OCI-LY7 (cell line): ENCODE data around the gene FBLN2. TPM values are rescaled to one million over a fixed set of nuclear protein-coding genes. Genes with fewer than 3 reads are reported as not detected.

Experiments used
- BruUV-seq: library from RNA; stranded (reverse); fragments of 400-500 nt; replicated peaks from 2 replicates; lab custom pipeline; 2021; lab: Mats Ljungman, UMichigan
- CTCF ChIA-PET: fragments of 300-600 bp; sonication (Branson Sonifier 250); formaldehyde crosslinking; loops from one replicate; lab custom pipeline; 2022; ENCODE audit warnings: antibody characterized with exemption; ENCODE audit not compliant: unreplicated experiment; lab: Charles Lee
- POLR2A ChIA-PET: fragments of 300-600 bp; sonication (Branson Sonifier 250); formaldehyde crosslinking; loops from one replicate; lab custom pipeline; 2022; ENCODE audit warnings: antibody characterized with exemption; lab: Charles Lee
- DNase-seq: peaks from one replicate; pipeline ENCODE4 v3.0.0-alpha.2; 2015; ENCODE audit warnings: low spot score
- H2AFZ ChIP-seq: fragments of 200-600 bp; sonication (generic), shearing (Covaris generic); 2 replicates; pipeline ENCODE4 v1.6.1; 2014; ENCODE audit warnings: mild to moderate bottlenecking, antibody characterized with exemption, low read length, moderate library complexity
- H3K27ac ChIP-seq: fragments of 200-600 bp; sonication (generic); 2 replicates; pipeline ENCODE4 v1.5.1; 2014; ENCODE audit warnings: mixed run types, low read depth, mild to moderate bottlenecking, moderate library complexity, low read length, inconsistent platforms; ENCODE audit not compliant: poor library complexity, severe bottlenecking
- H3K36me3 ChIP-seq: fragments of 200-600 bp; sonication (generic); 2 replicates; pipeline ENCODE4 v1.6.1; 2014; ENCODE audit warnings: mild to moderate bottlenecking, antibody characterized with exemption, low read length, moderate library complexity, mixed read lengths; ENCODE audit not compliant: insufficient read depth
- H3K4me1 ChIP-seq: fragments of 200-600 bp; sonication (generic); 2 replicates; pipeline ENCODE4 v1.5.1; 2014; ENCODE audit warnings: mild to moderate bottlenecking, low read length; ENCODE audit not compliant: insufficient read depth, poor library complexity, severe bottlenecking
- H3K4me2 ChIP-seq: fragments of 200-600 bp; sonication (generic); 2 replicates; pipeline ENCODE4 v1.6.1; 2014; ENCODE audit warnings: mild to moderate bottlenecking, low read length
- H3K4me3 ChIP-seq: fragments of 200-600 bp; sonication (generic); 2 replicates; pipeline ENCODE4 v1.5.1; 2014; ENCODE audit warnings: mild to moderate bottlenecking, low read depth, low read length; ENCODE audit not compliant: poor library complexity, severe bottlenecking
- H3K79me2 ChIP-seq: fragments of 200-600 bp; sonication (generic); 2 replicates; pipeline ENCODE4 v1.6.1; 2016; ENCODE audit warnings: low read depth, mild to moderate bottlenecking, low read length, moderate library complexity, mixed read lengths; ENCODE audit not compliant: insufficient read depth
- H3K9me2 ChIP-seq: fragments of 200-600 bp; sonication (generic); 2 replicates; pipeline ENCODE4 v1.6.1; 2016; ENCODE audit warnings: mild to moderate bottlenecking, low read length, mixed read lengths; ENCODE audit not compliant: insufficient read depth
- H3K9me3 ChIP-seq: fragments of 200-600 bp; sonication (generic); 2 replicates; pipeline ENCODE4 v1.6.1; 2014; ENCODE audit warnings: mild to moderate bottlenecking, mixed run types, low read length, mixed read lengths
- H4K20me1 ChIP-seq: fragments of 200-600 bp; sonication (generic); 2 replicates; pipeline ENCODE4 v1.6.1; 2014; ENCODE audit warnings: mild to moderate bottlenecking, antibody characterized with exemption, low read length, moderate library complexity, mixed read lengths; ENCODE audit not compliant: insufficient read depth
- EZH2phosphoT487 ChIP-seq: fragments of 200-600 bp; sonication (generic); IDR thresholded peaks from 2 replicates; pipeline ENCODE4 v1.6.1; 2018; ENCODE audit warnings: low read depth, borderline replicate concordance, mild to moderate bottlenecking, mixed run types, antibody characterized with exemption, low read length, moderate library complexity, mixed read lengths
- intact Hi-C: fragments of 100-400 bp; cut with micrococcal nuclease; formaldehyde crosslinking; loops from one replicate; pipeline ENCODE4 v1.10.0; 2022; ENCODE audit not compliant: unreplicated experiment
- total RNA-seq, 2 experiments: library from RNA; depleted of rRNA in 1 of 2; stranded (reverse); fragments of >200 nt in 1 of 2; shearing (Covaris generic) in 1 of 2; gene quantifications; 2 replicates each; pipeline ENCODE4 v1.2.3, GENCODE V29; 2014 to 2022
- TF ChIP-seq, protein P1 (sequence below): fragments of 200-600 bp; sonication (generic); conservative IDR thresholded peaks from 2 replicates; pipeline ENCODE4 v1.5.1; 2014; ENCODE audit warnings: mild to moderate bottlenecking, antibody characterized with exemption, low read length, moderate library complexity, mixed read lengths

The FBLN2 gene
- total RNA-seq, 2 experiments from 2014 or later, result not detected

DNA sequence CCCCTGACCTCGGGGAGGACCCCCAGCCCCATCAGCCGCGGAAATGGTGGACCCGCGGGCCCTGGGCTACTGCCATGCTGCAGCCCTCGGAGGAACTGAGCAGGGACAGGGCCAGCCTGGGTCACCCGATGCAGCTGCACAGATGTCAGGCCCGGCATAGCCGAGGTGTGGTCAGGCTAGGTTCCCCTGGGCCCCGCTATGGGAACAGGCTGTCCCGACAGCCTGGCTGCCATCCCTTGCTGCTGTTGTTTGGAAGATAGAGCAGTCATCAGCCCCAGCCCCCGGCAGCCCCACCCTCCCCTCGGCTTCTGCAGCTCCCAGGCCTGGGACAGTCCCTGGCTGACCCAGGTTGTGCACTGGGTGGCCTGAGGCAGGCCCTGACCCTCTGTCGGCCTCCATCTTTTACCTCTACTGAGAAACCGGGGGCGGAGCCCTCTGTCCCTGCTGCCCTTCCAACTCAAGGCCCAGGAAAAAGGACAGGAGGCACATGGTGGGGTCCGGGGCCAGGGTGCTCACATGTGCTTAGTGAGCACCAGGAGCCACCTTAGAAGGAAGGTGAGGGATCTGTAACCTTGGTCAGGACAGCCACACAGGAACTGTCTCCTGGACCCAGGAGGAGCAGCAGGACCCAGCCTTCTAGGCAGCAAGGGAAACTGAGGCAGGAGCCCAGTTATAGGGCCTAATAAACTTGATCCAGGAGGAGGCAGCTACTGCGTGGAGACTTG is 31.5 kb upstream of the FBLN2 start:
- Histone ChIP-seq H3K36me3 (no peaks in the 10 kb centered on the region), H3K79me2 (no peaks in the 10 kb centered on the region), H3K27ac (no peak overlapping the region), H3K4me1 (no peaks in the 10 kb centered on the region), H3K9me2 (no peaks in the 10 kb centered on the region), H3K9me3 (no peaks in the 10 kb centered on the region), H3K4me3 (no peak overlapping the region), H2AFZ (no peak overlapping the region), H4K20me1 (no peaks in the 10 kb centered on the region), H3K4me2 (no peak overlapping the region)
- TF ChIP-seq, protein P1, sequence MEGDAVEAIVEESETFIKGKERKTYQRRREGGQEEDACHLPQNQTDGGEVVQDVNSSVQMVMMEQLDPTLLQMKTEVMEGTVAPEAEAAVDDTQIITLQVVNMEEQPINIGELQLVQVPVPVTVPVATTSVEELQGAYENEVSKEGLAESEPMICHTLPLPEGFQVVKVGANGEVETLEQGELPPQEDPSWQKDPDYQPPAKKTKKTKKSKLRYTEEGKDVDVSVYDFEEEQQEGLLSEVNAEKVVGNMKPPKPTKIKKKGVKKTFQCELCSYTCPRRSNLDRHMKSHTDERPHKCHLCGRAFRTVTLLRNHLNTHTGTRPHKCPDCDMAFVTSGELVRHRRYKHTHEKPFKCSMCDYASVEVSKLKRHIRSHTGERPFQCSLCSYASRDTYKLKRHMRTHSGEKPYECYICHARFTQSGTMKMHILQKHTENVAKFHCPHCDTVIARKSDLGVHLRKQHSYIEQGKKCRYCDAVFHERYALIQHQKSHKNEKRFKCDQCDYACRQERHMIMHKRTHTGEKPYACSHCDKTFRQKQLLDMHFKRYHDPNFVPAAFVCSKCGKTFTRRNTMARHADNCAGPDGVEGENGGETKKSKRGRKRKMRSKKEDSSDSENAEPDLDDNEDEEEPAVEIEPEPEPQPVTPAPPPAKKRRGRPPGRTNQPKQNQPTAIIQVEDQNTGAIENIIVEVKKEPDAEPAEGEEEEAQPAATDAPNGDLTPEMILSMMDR, result no peak
- TF ChIP-seq EZH2phosphoT487, result no peak
- intact Hi-C loops, result no loop called here
- CTCF ChIA-PET, result no interaction called here
- BruUV-seq, result no TSS peak
- DNase-seq, result no peak
- POLR2A ChIA-PET, result no interaction called here

DNA sequence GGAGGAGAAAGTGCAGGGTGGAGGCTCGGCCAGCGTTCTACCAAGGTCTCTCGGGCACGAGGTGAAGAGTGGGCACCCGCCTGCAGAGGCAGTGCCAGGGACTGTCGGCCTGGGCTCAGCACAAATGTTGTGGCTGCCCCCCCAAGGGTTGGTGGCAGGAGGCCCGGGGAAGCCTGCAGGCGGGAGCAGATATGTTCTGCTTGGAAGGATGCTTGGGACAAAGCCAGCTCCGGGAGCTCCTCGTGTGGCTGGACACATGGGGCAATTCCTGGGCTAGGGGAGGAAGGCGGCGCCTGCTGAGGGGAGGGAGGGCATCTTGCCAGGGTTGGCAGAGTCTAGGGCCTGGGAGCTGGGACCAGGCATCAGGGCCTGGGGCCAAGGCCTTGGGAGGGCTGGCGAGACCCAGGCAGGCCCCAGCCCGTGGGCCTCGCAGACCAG is 30.4 kb upstream of the FBLN2 start:
- H3K4me3 ChIP-seq, result no peak overlapping the region
- ChIA-PET POLR2A (no interaction called here), CTCF (no interaction called here)
- H3K36me3 ChIP-seq, result no peaks in the 10 kb centered on the region
- H3K79me2 ChIP-seq, result no peaks in the 10 kb centered on the region
- no peaks in the 10 kb centered on the region for H4K20me1 ChIP-seq
- no peaks in the 10 kb centered on the region for H3K9me2 ChIP-seq
- TF ChIP-seq, protein P1, result no peak
- TF ChIP-seq EZH2phosphoT487, result no peak
- H3K4me2 ChIP-seq, result no peak overlapping the region
- intact Hi-C loops, result no loop called here
- no peaks in the 10 kb centered on the region for H3K4me1 ChIP-seq
- no peak for DNase-seq
- no peaks in the 10 kb centered on the region for H3K9me3 ChIP-seq
- no TSS peak for BruUV-seq
- no peak overlapping the region for H3K27ac ChIP-seq
- H2AFZ ChIP-seq, result no peak overlapping the region

DNA sequence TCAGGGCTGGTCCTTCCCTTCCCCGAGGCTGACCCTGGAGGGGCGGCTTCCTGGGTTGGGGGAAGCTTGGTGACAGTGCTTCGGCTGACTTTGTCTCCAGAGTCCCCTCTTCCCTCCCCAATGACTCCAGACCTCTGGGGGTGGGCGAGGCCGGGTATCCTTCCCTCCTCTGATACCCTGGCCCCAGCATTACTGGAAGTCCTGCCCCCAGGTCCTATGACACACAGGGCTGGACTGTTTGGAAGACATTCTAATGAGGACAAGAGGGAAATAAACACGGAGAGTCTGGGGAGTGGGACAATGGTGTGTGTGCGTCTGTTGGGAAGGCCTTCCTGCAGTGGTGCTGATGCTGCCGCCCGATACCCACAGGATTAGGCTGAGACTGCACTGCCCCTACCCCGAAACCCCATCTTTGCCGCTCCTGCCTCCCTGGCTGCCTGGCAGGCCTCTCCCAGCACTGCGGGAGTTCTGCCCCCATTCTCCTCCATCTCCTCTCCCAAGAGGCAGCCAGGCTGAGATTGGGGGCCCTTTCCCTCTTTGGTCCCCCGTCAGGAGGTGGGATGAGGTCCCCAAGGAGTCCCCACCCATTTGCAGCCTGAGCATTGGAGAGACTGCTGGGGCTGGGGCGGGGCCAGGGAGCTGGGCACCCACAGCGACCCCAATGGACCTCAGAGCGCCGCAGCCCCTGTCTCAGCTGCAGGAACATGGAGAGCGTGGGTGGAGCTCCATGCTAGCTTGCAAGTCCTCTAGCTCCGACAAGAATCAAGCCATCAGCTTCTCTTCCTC is 29.7 kb upstream of the FBLN2 start:
- H3K36me3 ChIP-seq, result no peaks in the 10 kb centered on the region
- ChIA-PET CTCF (no interaction called here), POLR2A (interaction anchor here (0.6 kb wide), 1 partner anchor 33 kb away, joined by 6 read pairs; no protein-coding TSS in a partner anchor)
- no TSS peak for BruUV-seq
- no peaks in the 10 kb centered on the region for H3K9me3 ChIP-seq
- H3K9me2 ChIP-seq, result no peaks in the 10 kb centered on the region
- no peaks in the 10 kb centered on the region for H4K20me1 ChIP-seq
- no peak overlapping the region for H2AFZ ChIP-seq
- H3K79me2 ChIP-seq, result no peaks in the 10 kb centered on the region
- intact Hi-C loops, result no loop called here
- no peak for TF ChIP-seq EZH2phosphoT487
- TF ChIP-seq, protein P1, result no peak
- H3K4me1 ChIP-seq, result no peaks in the 10 kb centered on the region
- no peak overlapping the region for H3K4me3 ChIP-seq
- no peak for DNase-seq
- H3K4me2 ChIP-seq, result no peak overlapping the region
- no peak overlapping the region for H3K27ac ChIP-seq
